OCI-LY1 (cell line): ENCODE measurements around the gene KLHDC4.
A peak's percentile ranks its signal among the peaks of the same experiment; 100 is the strongest.

Experiments
- H2AFZ ChIP-seq: fragments of 200-600 bp; sonication (generic), shearing (Covaris generic); 2 replicates; pipeline ENCODE4 v1.6.0; 2014; ENCODE audit warnings: antibody characterized with exemption, mild to moderate bottlenecking, low read length
- H3F3A ChIP-seq: fragments of 200-600 bp; sonication (generic), shearing (Covaris generic); 2 replicates; pipeline ENCODE4 v1.6.0; 2014; ENCODE audit warnings: mild to moderate bottlenecking, antibody characterized with exemption, low read length, moderate library complexity; ENCODE audit not compliant: insufficient read depth
- H3K27ac ChIP-seq: fragments of 200-600 bp; sonication (generic); 2 replicates; pipeline ENCODE4 v1.5.1; 2014; ENCODE audit warnings: low read length, mixed run types, mild to moderate bottlenecking, low read depth; ENCODE audit not compliant: poor library complexity, severe bottlenecking
- H3K27me3 ChIP-seq: fragments of 200-600 bp; sonication (generic); 2 replicates; pipeline ENCODE4 v1.6.0; 2014; ENCODE audit warnings: antibody characterized with exemption, mild to moderate bottlenecking, low read length, moderate library complexity; ENCODE audit not compliant: insufficient read depth
- H3K36me3 ChIP-seq: fragments of 200-600 bp; sonication (generic); 2 replicates; pipeline ENCODE4 v1.6.1; 2014; ENCODE audit warnings: mild to moderate bottlenecking, antibody characterized with exemption, low read length, moderate library complexity, mixed read lengths; ENCODE audit not compliant: insufficient read depth
- H3K4me1 ChIP-seq: fragments of 200-600 bp; sonication (generic); 2 replicates; pipeline ENCODE4 v1.5.1; 2014; ENCODE audit warnings: mild to moderate bottlenecking, low read length, moderate library complexity; ENCODE audit not compliant: insufficient read depth, severe bottlenecking
- H3K4me2 ChIP-seq: fragments of 200-600 bp; sonication (generic), shearing (Covaris generic); 2 replicates; pipeline ENCODE4 v1.6.1; 2014; ENCODE audit warnings: low read length
- H3K4me3 ChIP-seq: fragments of 200-600 bp; sonication (generic); 2 replicates; pipeline ENCODE4 v1.5.1; 2014; ENCODE audit warnings: low read length, low read depth, mild to moderate bottlenecking, mixed read lengths; ENCODE audit not compliant: poor library complexity, severe bottlenecking
- H3K79me2 ChIP-seq: fragments of 200-600 bp; shearing (Covaris generic); 2 replicates; pipeline ENCODE4 v1.6.1; 2016; ENCODE audit warnings: mixed run types, low read length, mixed read lengths; ENCODE audit not compliant: insufficient read depth
- H3K9ac ChIP-seq: fragments of 200-600 bp; sonication (generic), shearing (Covaris generic); 2 replicates; pipeline ENCODE4 v1.6.1; 2014; ENCODE audit warnings: mild to moderate bottlenecking, low read length, mixed read lengths
- H3K9me2 ChIP-seq: fragments of 200-600 bp; sonication (generic), shearing (Covaris generic); 2 replicates; pipeline ENCODE4 v1.6.1; 2014; ENCODE audit warnings: low read depth, mild to moderate bottlenecking, low read length, mixed read lengths
- H3K9me3 ChIP-seq: fragments of 200-600 bp; shearing (Covaris generic); 2 replicates; pipeline ENCODE4 v1.6.1; 2014; ENCODE audit warnings: low read length, mixed read lengths
- H4K20me1 ChIP-seq: fragments of 200-600 bp; sonication (generic), shearing (Covaris generic); 2 replicates; pipeline ENCODE4 v1.6.0; 2016; ENCODE audit warnings: mild to moderate bottlenecking, low read length; ENCODE audit not compliant: insufficient read depth
- EZH2 ChIP-seq: fragments of 200-600 bp; sonication (generic), shearing (Covaris generic); IDR thresholded peaks from 2 replicates; pipeline ENCODE4 v1.8.0; 2017; ENCODE audit warnings: borderline replicate concordance, mixed run types, mild to moderate bottlenecking, antibody characterized with exemption, low read length, moderate library complexity, mixed read lengths
- TF ChIP-seq, protein P1 (sequence below): fragments of 200-600 bp; sonication (generic), shearing (Covaris generic); IDR thresholded peaks from 2 replicates; pipeline ENCODE4 v1.5.1; 2017; ENCODE audit warnings: mild to moderate bottlenecking, antibody characterized with exemption, low read length, moderate library complexity, mixed read lengths

KLHDC4 gene

DNA sequence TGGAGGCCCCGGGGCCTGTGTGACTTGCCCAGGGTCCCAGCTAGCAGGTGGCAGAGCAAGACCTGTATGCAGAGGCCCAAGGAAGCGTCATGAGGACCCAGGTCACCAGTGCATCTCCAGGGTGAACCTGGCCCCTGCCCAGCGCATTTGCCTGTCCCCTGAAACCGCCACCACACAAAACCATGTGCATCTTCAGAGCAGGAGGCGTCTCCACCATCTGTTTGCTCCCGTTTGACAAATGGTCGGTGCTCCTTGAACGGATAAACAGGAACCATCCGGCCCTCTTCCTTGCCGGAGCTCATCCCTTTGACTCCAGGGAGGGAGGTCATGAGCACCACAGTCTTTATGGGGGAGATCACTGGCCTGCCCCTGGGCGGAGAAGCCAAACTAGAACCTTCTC, 101.0 kb downstream of the KLHDC4 start:
- TF ChIP-seq, protein P1, sequence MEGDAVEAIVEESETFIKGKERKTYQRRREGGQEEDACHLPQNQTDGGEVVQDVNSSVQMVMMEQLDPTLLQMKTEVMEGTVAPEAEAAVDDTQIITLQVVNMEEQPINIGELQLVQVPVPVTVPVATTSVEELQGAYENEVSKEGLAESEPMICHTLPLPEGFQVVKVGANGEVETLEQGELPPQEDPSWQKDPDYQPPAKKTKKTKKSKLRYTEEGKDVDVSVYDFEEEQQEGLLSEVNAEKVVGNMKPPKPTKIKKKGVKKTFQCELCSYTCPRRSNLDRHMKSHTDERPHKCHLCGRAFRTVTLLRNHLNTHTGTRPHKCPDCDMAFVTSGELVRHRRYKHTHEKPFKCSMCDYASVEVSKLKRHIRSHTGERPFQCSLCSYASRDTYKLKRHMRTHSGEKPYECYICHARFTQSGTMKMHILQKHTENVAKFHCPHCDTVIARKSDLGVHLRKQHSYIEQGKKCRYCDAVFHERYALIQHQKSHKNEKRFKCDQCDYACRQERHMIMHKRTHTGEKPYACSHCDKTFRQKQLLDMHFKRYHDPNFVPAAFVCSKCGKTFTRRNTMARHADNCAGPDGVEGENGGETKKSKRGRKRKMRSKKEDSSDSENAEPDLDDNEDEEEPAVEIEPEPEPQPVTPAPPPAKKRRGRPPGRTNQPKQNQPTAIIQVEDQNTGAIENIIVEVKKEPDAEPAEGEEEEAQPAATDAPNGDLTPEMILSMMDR, result no peak
- no peak for TF ChIP-seq EZH2
- Histone ChIP-seq H3K4me3 (no peak overlapping the region), H3K27ac (no peak overlapping the region), H3K79me2 (no peaks in the 10 kb centered on the region), H3K9me2 (no peaks in the 10 kb centered on the region), H3K9ac (no peak overlapping the region), H2AFZ (no peak overlapping the region), H3K4me2 (no peak overlapping the region), H3K9me3 (no peaks in the 10 kb centered on the region), H3K27me3 (peaks cover 8% of the 10 kb centered on the region), H3K36me3 (no peaks in the 10 kb centered on the region), H4K20me1 (no peaks in the 10 kb centered on the region), H3F3A (no peaks in the 10 kb centered on the region), H3K4me1 (no peaks in the 10 kb centered on the region)

DNA sequence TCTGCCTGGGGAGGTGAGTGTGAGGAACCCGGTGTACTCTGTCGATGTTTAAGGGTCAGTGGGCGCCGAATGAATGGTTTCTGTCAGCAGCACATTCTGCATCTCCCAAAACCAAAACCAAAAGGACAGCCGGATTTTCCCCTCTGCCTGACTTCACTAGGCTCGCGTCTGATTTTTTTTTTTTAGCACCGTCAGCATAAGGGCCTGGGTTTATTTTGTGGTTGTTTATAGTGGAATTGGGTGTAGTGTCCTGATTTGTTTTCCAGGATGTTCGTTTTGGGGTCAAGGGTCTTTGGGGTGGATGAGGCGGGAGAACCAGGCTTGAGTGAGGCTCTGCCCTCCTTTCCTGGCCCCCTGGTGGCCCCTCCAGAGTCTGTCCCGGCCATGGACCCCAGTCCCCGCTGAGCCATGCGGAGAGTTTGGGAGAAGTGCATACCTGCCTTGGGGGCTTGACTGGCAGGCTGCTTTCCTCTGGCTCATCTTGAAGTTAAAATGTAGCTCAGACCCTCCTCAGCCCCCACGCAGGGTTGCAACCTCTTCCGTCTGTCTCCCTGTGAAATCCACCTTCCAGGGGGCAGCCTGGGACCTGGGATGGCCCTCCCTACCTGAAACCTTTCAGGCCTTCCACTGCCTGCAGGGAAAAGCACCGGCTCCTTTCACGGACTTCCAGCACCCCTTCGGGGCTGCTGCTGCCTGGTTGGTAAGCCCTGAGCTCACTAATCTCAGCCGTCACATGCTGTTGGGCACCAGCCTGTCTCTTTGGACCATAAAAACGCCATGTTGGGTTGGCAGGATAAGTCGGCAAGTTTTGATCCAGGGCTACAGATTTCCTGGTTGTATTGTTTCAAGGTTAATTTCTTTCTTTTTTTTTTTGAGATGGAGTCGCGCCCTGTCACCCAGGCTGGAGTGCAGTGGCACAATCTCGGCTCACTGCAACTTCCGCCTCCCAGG, 103.3 kb downstream of the KLHDC4 start:
- Histone ChIP-seq H3K79me2 (no peaks in the 10 kb centered on the region), H3K27ac (no peak overlapping the region), H2AFZ (no peak overlapping the region), H4K20me1 (no peaks in the 10 kb centered on the region), H3K9ac (no peak overlapping the region), H3K4me1 (no peaks in the 10 kb centered on the region), H3F3A (no peaks in the 10 kb centered on the region), H3K4me2 (no peak overlapping the region), H3K9me3 (no peaks in the 10 kb centered on the region), H3K36me3 (no peaks in the 10 kb centered on the region), H3K27me3 (peaks cover 13% of the 10 kb centered on the region), H3K4me3 (no peak overlapping the region), H3K9me2 (no peaks in the 10 kb centered on the region)
- no peak for TF ChIP-seq EZH2
- TF ChIP-seq, protein P1, result no peak

DNA sequence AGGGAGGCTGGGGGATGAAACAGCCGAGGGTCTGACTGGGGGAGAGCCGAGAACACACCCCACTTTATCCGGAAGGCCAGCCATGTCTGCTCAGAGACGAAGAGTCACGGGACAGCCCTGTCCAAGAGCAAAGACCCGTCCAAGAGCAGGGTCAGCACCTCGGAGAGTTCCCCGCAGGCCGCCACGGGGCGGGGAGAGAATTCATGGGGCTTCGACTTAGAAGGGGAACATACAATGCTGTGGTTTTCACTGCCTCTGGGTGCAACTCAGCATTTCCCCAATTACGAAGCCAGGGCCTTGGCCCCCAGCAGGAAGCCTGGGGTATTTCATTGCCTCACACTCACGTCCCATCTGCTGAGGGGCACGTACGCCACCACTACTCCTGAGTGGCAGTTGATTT, 104.2 kb downstream of the KLHDC4 start:
- H4K20me1 ChIP-seq, result no peaks in the 10 kb centered on the region
- H3K9me2 ChIP-seq, result no peaks in the 10 kb centered on the region
- H3K36me3 ChIP-seq, result no peaks in the 10 kb centered on the region
- no peaks in the 10 kb centered on the region for H3F3A ChIP-seq
- H3K4me3 ChIP-seq, result no peak overlapping the region
- peaks cover 13% of the 10 kb centered on the region for H3K27me3 ChIP-seq
- H3K4me2 ChIP-seq, result no peak overlapping the region
- no peaks in the 10 kb centered on the region for H3K4me1 ChIP-seq
- H3K9ac ChIP-seq, result no peak overlapping the region
- no peak for TF ChIP-seq EZH2
- TF ChIP-seq, protein P1, result peak; percentile 26; the same call in 1 of the 2 replicates
- H3K9me3 ChIP-seq, result no peaks in the 10 kb centered on the region
- no peak overlapping the region for H2AFZ ChIP-seq
- no peaks in the 10 kb centered on the region for H3K79me2 ChIP-seq
- H3K27ac ChIP-seq, result no peak overlapping the region
